ENCODE measurements around the gene MAP6.

DNA sequence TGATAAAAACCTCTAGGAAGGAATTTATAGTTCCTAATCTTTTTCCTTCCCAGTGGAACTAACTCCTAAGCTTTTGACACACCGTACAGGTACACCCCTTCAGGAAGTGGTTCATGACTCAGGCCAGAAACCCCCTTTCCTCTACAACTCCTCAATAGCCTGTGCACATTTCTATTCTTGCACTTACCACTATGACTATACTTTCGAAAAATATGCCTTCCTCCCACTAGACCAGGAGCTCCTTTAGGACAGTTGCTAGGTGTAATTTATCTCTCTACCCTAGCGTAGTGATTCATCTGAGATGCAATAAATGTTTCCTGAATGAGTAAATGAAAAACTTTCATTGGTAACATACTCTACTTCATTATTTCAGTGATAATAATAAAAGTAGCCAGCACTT is 14.5 kb downstream of the MAP6 start:
- TF ChIP-seq EZH2 (IDR thresholded peaks at IDR 0.05; ENCODE audit: low read depth) = no peak
- TF ChIP-seq, protein P1, sequence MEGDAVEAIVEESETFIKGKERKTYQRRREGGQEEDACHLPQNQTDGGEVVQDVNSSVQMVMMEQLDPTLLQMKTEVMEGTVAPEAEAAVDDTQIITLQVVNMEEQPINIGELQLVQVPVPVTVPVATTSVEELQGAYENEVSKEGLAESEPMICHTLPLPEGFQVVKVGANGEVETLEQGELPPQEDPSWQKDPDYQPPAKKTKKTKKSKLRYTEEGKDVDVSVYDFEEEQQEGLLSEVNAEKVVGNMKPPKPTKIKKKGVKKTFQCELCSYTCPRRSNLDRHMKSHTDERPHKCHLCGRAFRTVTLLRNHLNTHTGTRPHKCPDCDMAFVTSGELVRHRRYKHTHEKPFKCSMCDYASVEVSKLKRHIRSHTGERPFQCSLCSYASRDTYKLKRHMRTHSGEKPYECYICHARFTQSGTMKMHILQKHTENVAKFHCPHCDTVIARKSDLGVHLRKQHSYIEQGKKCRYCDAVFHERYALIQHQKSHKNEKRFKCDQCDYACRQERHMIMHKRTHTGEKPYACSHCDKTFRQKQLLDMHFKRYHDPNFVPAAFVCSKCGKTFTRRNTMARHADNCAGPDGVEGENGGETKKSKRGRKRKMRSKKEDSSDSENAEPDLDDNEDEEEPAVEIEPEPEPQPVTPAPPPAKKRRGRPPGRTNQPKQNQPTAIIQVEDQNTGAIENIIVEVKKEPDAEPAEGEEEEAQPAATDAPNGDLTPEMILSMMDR (conservative IDR thresholded peaks at IDR 0.05) = no peak

Data from PC-9 (cell line).